Right lobe of liver (tissue), 6 donors: Measurements from ENCODE around the gene HOXB6. TPM values are rescaled to one million over a fixed set of nuclear protein-coding genes. Genes with fewer than 3 reads are reported as not detected.

ENCODE experiments used
- ATAC-seq, 4 donors: fragments of 200-7000 bp; cut with Tn5 transposase; one replicate each; pipeline ENCODE4 v1.9.1; 2020; ENCODE audit warnings: mild to moderate bottlenecking in 4 of 4, moderate library complexity in 4 of 4
- DNase-seq, 3 donors: peaks; one replicate each; pipeline ENCODE4 v3.0.0-alpha.2; 2020
- H3K27ac ChIP-seq, 3 donors: fragments of 200-600 bp; one replicate each; pipeline ENCODE4 v1.8.0; 2022
- H3K27me3 ChIP-seq, 2 donors: fragments of 200-600 bp; one replicate each; pipeline ENCODE4 v1.8.0; 2022
- H3K36me3 ChIP-seq, 4 donors: fragments of 200-600 bp; sonication (generic) in 1 of 4; one replicate each; pipeline versions ENCODE4 v1.5.1 to v1.8.0; 2017 to 2022; ENCODE audit warnings: control low read depth in 1 of 4
- H3K4me1 ChIP-seq, 4 donors: fragments of 200-600 bp; sonication (generic) in 1 of 4; one replicate each; pipeline versions ENCODE4 v1.5.1 to v1.8.0; 2017 to 2022; ENCODE audit warnings: control low read depth in 1 of 4
- H3K4me3 ChIP-seq, 3 donors: fragments of 200-600 bp; one replicate each; pipeline ENCODE4 v1.8.0; 2022
- H3K9me3 ChIP-seq, 4 donors: fragments of 200-600 bp; sonication (generic) in 1 of 4; one replicate each; pipeline versions ENCODE4 v1.5.1 to v1.8.0; 2017 to 2022; ENCODE audit warnings: control low read depth in 1 of 4
- CTCF ChIP-seq, 4 donors: fragments of 200-600 bp in 3 of 4; fragments of 450-650 bp in 1 of 4; IDR thresholded peaks; one replicate each; pipeline versions ENCODE4 v1.5.1 to v1.8.0; 2016 to 2022; ENCODE audit warnings: antibody characterized with exemption in 4 of 4, mild to moderate bottlenecking in 2 of 4
- POLR2A ChIP-seq: fragments of 450-650 bp; IDR thresholded peaks from one replicate; pipeline ENCODE4 v1.6.1; 2017; ENCODE audit warnings: antibody characterized with exemption, mild to moderate bottlenecking
- WGBS: methylation state at CpG from one replicate; pipeline ENCODE4 v1.1.6; 2018; ENCODE audit warnings: low coverage, low lambda C conversion rate; ENCODE audit not compliant: insufficient coverage; ENCODE audit errors: missing lambda C conversion rate; 5-methylcytosine and 5-hydroxymethylcytosine counted together
- intact Hi-C, 2 donors: fragments of 100-400 bp; cut with DNase I; formaldehyde crosslinking; loops; one replicate each; pipeline versions ENCODE4 v1.11.2 to v1.14.1; 2022
- total RNA-seq, 6 experiments: library from RNA; depleted of rRNA in 2 of 6; stranded (reverse); fragments of >200 nt in 2 of 6; fragmentation: NEBNext Ultra II Directional in 3 of 6; extraction: Animal tissue kit (Norgen Biotek cat#: 25700) in 3 of 6; gene quantifications; one replicate each; pipeline versions ENCODE4 v1.1.0 to v1.2.4, GENCODE V29; 2016 to 2023
- donor health status: DM: no; HTN: yes; CAD: no.
- donor health status: DM: no; HTN: no; CAD: no.
- donor health status: DM: no; HTN: no; CAD: no.
- donor health status: DM: no; HTN: yes; CAD: no.
- donor health status: DM: no; HTN: yes; CAD: no.

HOXB6 gene
- total RNA-seq, 6 experiments from 2014 or later = 0.18 to 0.83 (median 0.56) TPM

- WGBS = 25% methylated on average over 1 of the region's 1 CpG
- peaks cover 15 to 55% of the 10 kb centered on the region in 2 donors for H3K27me3 ChIP-seq
- H3K4me3 ChIP-seq = no peak overlapping the region
- H3K36me3 ChIP-seq = no peaks in the 10 kb centered on the region
- H3K4me1 ChIP-seq = no peaks in the 10 kb centered on the region
- DNase-seq (no peak), ATAC-seq (no peak)
- H3K9me3 ChIP-seq = no peaks in the 10 kb centered on the region
- TF ChIP-seq CTCF (IDR thresholded peaks at IDR 0.05) (no peak), POLR2A (no peak)
- H3K27ac ChIP-seq = no peak overlapping the region
- intact Hi-C loops = no loop called here
Measured at GRCh38 chr17:48640858-48641180, 36.0 kb upstream of the HOXB6 start.

DNA sequence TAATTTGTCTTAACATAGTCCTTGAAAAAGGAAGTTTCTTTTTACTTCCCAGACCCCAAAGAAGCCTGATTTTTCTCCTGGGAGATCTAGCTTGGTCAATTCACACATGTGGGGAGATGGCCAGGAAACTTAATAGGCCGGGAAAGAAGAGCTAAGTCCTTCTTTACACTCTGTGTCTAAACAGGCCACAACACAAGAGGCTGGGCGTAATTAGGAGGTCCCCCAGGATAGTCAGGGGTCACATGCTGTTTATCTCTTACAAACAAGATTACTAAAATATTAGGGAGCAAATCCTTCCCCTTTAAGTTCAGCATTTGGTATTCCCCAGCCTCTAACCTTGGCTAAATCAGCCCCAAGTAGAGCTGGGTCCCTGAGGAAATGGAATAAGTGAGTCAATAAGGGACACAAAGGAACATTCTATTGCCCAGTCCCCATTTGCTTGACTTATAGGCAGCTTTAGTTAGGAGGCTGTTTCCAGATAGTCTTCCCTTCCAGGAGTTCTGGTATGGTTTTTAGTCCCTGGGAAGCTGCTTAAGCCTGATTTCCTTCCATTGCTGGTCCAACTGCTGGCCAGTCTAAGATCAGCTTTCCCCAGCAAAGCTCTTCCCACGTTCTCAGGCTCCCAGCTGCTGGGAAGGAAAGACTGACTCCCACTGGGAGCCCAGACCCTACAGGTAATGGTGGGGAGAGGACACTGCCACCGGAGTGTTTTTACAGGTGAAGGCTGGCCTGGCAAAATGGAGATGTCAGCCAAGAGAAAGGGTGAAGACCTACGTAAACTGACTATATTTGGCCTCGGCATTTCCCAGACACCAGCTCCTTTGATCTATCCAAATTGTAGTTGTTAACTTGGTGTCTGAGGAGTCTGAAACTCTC is 35.4 kb upstream of the HOXB6 start:
- Histone ChIP-seq H3K36me3 (no peaks in the 10 kb centered on the region), H3K27ac (no peak overlapping the region), H3K4me1 (no peaks in the 10 kb centered on the region), H3K9me3 (no peaks in the 10 kb centered on the region), H3K4me3 (no peak overlapping the region), H3K27me3 (peaks cover 11 to 55% of the 10 kb centered on the region in 2 donors)
- intact Hi-C loops = no loop called here
- DNase-seq (no peak), ATAC-seq (no peak)
- no peak for TF ChIP-seq CTCF (IDR thresholded peaks at IDR 0.05)
- 27% methylated on average over 6 of the region's 6 CpGs for WGBS

DNA sequence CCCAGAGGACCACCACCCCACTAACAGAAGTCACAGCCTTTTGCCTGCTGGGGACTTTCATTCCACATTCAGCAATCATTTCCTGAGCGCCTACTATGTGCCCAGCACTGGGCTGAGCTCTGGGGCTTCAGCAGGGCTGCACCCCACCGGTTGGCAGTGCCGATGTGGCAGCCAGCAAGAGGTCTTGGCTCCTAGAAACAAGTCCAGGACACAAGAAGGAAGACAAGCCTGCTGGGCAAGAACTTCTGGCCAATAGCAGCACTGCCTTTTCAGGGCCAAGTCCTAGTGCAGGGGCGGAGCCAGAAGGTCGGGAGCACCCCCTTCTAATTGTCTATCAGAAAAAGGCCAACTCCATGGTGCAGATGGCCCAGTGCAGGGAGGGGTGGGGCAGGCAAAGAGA is 34.4 kb upstream of the HOXB6 start:
- H3K4me3 ChIP-seq = no peak overlapping the region
- no peak for ATAC-seq
- peaks cover 11 to 64% of the 10 kb centered on the region in 2 donors for H3K27me3 ChIP-seq
- WGBS = 34% methylated on average over 2 of the region's 5 CpGs
- intact Hi-C loops = no loop called here
- H3K36me3 ChIP-seq = no peaks in the 10 kb centered on the region
- H3K9me3 ChIP-seq = no peaks in the 10 kb centered on the region
- H3K27ac ChIP-seq = no peak overlapping the region
- no peak for DNase-seq
- H3K4me1 ChIP-seq = no peaks in the 10 kb centered on the region
- TF ChIP-seq CTCF (IDR thresholded peaks at IDR 0.05) (no peak), POLR2A (no peak)

GRCh38 chr17:48637323-48638260 is 32.8 kb upstream of the HOXB6 start:
- ATAC-seq (no peak), DNase-seq (no peak)
- H3K27me3 ChIP-seq = peaks cover 18 to 64% of the 10 kb centered on the region in 2 donors
- TF ChIP-seq POLR2A (no peak), CTCF (IDR thresholded peaks at IDR 0.05) (no peak)
- H3K4me1 ChIP-seq = no peaks in the 10 kb centered on the region
- no peak overlapping the region for H3K4me3 ChIP-seq
- H3K9me3 ChIP-seq = no peaks in the 10 kb centered on the region
- no peak overlapping the region for H3K27ac ChIP-seq
- intact Hi-C loops = no loop called here
- no peaks in the 10 kb centered on the region for H3K36me3 ChIP-seq
- WGBS = 29% methylated on average over 12 of the region's 18 CpGs
